PFSK-1 (cell line): ENCODE measurements around the gene RMDN3.

Source experiments
- POLR2AphosphoS5 ChIP-seq: IDR thresholded peaks from 2 replicates; pipeline ENCODE4 v1.6.1; 2012; ENCODE audit warnings: low read depth, mild to moderate bottlenecking, control low read depth, low read length, moderate library complexity
- SIN3A ChIP-seq: IDR thresholded peaks from 2 replicates; pipeline ENCODE4 v1.6.1; 2012; ENCODE audit warnings: mild to moderate bottlenecking, low read length, moderate library complexity, borderline replicate concordance; ENCODE audit not compliant: insufficient read depth
- TAF1 ChIP-seq: IDR thresholded peaks from 2 replicates; pipeline ENCODE4 v1.6.1; 2012; ENCODE audit warnings: low read length, control low read depth, borderline replicate concordance; ENCODE audit not compliant: insufficient read depth
- TF ChIP-seq, protein P1 (sequence below), 2 experiments: IDR thresholded peaks; 2 replicates each; pipeline versions ENCODE4 v1.6.1 to v1.8.0; 2011 to 2012; ENCODE audit warnings: low read depth in 2 of 2, low read length in 2 of 2, control low read depth in 1 of 2, inconsistent platforms in 1 of 2, mild to moderate bottlenecking in 1 of 2, moderate library complexity in 1 of 2; ENCODE audit not compliant: insufficient read depth in 1 of 2

DNA sequence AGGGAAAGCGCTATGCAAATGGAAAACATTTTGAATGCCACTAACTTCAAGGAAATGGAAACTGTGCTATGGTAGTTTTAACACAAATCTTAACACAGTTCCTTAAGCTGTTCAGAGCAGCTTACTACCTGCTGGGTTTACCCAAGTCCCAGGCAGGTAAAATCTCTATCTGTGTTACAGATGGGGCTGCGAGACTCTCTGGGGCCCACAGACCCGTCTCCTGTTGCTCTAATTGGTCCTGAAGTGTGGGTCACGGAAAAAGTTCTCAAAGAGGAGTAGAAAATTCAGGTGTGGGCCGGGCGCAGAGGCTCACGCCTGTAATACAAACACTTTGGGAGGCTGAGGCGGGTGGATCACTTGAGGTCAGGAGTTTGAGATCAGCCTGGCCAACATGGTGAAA lies 34.9 kb upstream of the RMDN3 start:
- TF ChIP-seq SIN3A, result no peak
- TF ChIP-seq, protein P1, sequence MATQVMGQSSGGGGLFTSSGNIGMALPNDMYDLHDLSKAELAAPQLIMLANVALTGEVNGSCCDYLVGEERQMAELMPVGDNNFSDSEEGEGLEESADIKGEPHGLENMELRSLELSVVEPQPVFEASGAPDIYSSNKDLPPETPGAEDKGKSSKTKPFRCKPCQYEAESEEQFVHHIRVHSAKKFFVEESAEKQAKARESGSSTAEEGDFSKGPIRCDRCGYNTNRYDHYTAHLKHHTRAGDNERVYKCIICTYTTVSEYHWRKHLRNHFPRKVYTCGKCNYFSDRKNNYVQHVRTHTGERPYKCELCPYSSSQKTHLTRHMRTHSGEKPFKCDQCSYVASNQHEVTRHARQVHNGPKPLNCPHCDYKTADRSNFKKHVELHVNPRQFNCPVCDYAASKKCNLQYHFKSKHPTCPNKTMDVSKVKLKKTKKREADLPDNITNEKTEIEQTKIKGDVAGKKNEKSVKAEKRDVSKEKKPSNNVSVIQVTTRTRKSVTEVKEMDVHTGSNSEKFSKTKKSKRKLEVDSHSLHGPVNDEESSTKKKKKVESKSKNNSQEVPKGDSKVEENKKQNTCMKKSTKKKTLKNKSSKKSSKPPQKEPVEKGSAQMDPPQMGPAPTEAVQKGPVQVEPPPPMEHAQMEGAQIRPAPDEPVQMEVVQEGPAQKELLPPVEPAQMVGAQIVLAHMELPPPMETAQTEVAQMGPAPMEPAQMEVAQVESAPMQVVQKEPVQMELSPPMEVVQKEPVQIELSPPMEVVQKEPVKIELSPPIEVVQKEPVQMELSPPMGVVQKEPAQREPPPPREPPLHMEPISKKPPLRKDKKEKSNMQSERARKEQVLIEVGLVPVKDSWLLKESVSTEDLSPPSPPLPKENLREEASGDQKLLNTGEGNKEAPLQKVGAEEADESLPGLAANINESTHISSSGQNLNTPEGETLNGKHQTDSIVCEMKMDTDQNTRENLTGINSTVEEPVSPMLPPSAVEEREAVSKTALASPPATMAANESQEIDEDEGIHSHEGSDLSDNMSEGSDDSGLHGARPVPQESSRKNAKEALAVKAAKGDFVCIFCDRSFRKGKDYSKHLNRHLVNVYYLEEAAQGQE (IDR thresholded peaks at IDR 0.05; ENCODE audit: insufficient read depth in 1 of 2, low read depth in 2 of 2, low read length in 2 of 2), result no peak
- no peak for TF ChIP-seq POLR2AphosphoS5
- no peak for TF ChIP-seq TAF1
